Activated CD4-positive, alpha-beta T cell treated with anti-CD3 and anti-CD28 coated beads, Interleukin-2, Interleukin-6, amounts not matched to agents 100 ng/mL and 50 ng/mL, durations not matched to agents 16 hours and 8 hours (primary cell): ENCODE data around the gene PRSS48.
"Not testable (repeated sequence)": the region's sequence is repeated elsewhere in the genome, so short reads cannot be mapped to it uniquely, and the experiment has no call there.

Experiments
- DNase-seq: peaks from one replicate; pipeline ENCODE4 v3.0.0-alpha.2; 2020

PRSS48 gene

GRCh38 chr4:151263455-151263854, 13.5 kb upstream of the PRSS48 start:
- DNase-seq, result no peak

GRCh38 chr4:151266497-151266896, 10.5 kb upstream of the PRSS48 start:
- DNase-seq, result no peak

GRCh38 chr4:151267104-151267503, 9.9 kb upstream of the PRSS48 start:
- no peak for DNase-seq

- DNase-seq, result no peak
Observed at GRCh38 chr4:151267822-151268535, 9.0 kb upstream of the PRSS48 start.

GRCh38 chr4:151268905-151269304, 8.1 kb upstream of the PRSS48 start:
- DNase-seq, result not testable (repeated sequence)

- no peak for DNase-seq
Observed at GRCh38 chr4:151284534-151285245, 7.7 kb downstream of the PRSS48 start.

- no peak for DNase-seq
Observed at GRCh38 chr4:151287409-151287808, 10.4 kb downstream of the PRSS48 start.

- no peak for DNase-seq
Observed at GRCh38 chr4:151291485-151291884, 14.5 kb downstream of the PRSS48 start.

GRCh38 chr4:151292038-151292437, 15.1 kb downstream of the PRSS48 start:
- no peak for DNase-seq

- no peak for DNase-seq
Observed at GRCh38 chr4:151294833-151295496, 18.0 kb downstream of the PRSS48 start.

GRCh38 chr4:151296227-151296626, 19.3 kb downstream of the PRSS48 start:
- DNase-seq, result no peak

- DNase-seq, result no peak
Observed at GRCh38 chr4:151297170-151297569, 20.2 kb downstream of the PRSS48 start.

GRCh38 chr4:151302432-151302831, 25.5 kb downstream of the PRSS48 start:
- no peak for DNase-seq

GRCh38 chr4:151304226-151304625, 27.3 kb downstream of the PRSS48 start:
- no peak for DNase-seq

GRCh38 chr4:151304755-151305154, 27.8 kb downstream of the PRSS48 start:
- DNase-seq, result no peak

- no peak for DNase-seq
Observed at GRCh38 chr4:151310124-151310728, 33.3 kb downstream of the PRSS48 start.

GRCh38 chr4:151313306-151314009, 36.5 kb downstream of the PRSS48 start:
- DNase-seq, result no peak

- no peak for DNase-seq
Observed at GRCh38 chr4:151314010-151314355, 37.0 kb downstream of the PRSS48 start.

GRCh38 chr4:151314479-151314878, 37.5 kb downstream of the PRSS48 start:
- DNase-seq, result no peak

GRCh38 chr4:151315212-151315886, 38.4 kb downstream of the PRSS48 start:
- no peak for DNase-seq

- DNase-seq, result no peak
Observed at GRCh38 chr4:151316645-151317044, 39.7 kb downstream of the PRSS48 start.

GRCh38 chr4:151318307-151319006, 41.5 kb downstream of the PRSS48 start:
- no peak for DNase-seq
